ENCODE data around the gene HOXD8.

The HOXD8 gene

DNA sequence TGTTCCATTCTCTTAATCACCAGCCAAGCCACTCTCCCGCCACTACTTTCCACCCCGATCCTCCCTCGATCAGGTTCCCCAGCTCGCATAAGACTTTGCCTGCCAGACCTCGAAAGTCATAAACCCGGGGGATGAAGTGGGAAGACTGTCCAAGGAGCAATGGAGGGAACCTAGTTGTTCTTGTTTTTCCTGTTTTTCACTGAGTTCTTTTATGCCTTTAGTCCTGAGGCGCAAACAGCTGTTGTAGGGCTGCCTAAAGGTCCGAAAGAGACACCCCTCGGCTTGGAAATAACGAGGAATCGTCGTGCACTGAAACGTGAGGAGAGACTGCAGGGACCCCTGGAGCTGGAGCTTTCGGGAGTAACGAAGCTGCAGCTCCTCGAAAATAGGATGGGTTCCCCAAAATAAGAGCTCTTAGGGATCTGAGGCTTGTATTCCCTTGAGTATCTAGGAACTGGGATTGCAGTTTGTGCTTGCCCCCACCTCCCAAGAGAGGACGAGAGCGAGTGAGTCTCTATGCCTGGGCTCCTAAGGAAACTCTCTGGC, 31.6 kb upstream of the HOXD8 start:
- peak overlapping the region; percentile 47; the same call in 1 of the 2 replicates for H3K9ac ChIP-seq (ENCODE audit: low read length)
- H3K9me2 ChIP-seq (replicated peaks; ENCODE audit: insufficient read depth, low read length): no peaks in the 10 kb centered on the region
- no peaks in the 10 kb centered on the region for H3F3A ChIP-seq (ENCODE audit: insufficient read depth)
- no peaks in the 10 kb centered on the region for H3K9me3 ChIP-seq (ENCODE audit: insufficient read depth, low read length)
- H3K36me3 ChIP-seq (ENCODE audit: low read length): no peaks in the 10 kb centered on the region
- peak overlapping the region; percentile 67 for H3K4me2 ChIP-seq (ENCODE audit: low read depth, low read length, poor library complexity, severe bottlenecking)
- no peaks in the 10 kb centered on the region for H3K79me2 ChIP-seq (ENCODE audit: insufficient read depth, low read length)
- H3K27ac ChIP-seq (ENCODE audit: low read depth, low read length): no peak overlapping the region
- no peaks in the 10 kb centered on the region for H4K20me1 ChIP-seq (ENCODE audit: low read depth, low read length)
- H3K27me3 ChIP-seq (ENCODE audit: low read length): no peaks in the 10 kb centered on the region
- TF ChIP-seq, protein P1, sequence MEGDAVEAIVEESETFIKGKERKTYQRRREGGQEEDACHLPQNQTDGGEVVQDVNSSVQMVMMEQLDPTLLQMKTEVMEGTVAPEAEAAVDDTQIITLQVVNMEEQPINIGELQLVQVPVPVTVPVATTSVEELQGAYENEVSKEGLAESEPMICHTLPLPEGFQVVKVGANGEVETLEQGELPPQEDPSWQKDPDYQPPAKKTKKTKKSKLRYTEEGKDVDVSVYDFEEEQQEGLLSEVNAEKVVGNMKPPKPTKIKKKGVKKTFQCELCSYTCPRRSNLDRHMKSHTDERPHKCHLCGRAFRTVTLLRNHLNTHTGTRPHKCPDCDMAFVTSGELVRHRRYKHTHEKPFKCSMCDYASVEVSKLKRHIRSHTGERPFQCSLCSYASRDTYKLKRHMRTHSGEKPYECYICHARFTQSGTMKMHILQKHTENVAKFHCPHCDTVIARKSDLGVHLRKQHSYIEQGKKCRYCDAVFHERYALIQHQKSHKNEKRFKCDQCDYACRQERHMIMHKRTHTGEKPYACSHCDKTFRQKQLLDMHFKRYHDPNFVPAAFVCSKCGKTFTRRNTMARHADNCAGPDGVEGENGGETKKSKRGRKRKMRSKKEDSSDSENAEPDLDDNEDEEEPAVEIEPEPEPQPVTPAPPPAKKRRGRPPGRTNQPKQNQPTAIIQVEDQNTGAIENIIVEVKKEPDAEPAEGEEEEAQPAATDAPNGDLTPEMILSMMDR (IDR thresholded peaks at IDR 0.05; ENCODE audit: insufficient read depth, low read length, poor library complexity, severe bottlenecking): no peak
- no peak for TF ChIP-seq EZH2phosphoT487 (conservative IDR thresholded peaks at IDR 0.05; ENCODE audit: low read length)
- no peak overlapping the region for H3K4me3 ChIP-seq (ENCODE audit: insufficient read depth, low read length, poor library complexity, severe bottlenecking)
- no peak overlapping the region for H2AFZ ChIP-seq (ENCODE audit: low read depth, low read length, severe bottlenecking)

DNA sequence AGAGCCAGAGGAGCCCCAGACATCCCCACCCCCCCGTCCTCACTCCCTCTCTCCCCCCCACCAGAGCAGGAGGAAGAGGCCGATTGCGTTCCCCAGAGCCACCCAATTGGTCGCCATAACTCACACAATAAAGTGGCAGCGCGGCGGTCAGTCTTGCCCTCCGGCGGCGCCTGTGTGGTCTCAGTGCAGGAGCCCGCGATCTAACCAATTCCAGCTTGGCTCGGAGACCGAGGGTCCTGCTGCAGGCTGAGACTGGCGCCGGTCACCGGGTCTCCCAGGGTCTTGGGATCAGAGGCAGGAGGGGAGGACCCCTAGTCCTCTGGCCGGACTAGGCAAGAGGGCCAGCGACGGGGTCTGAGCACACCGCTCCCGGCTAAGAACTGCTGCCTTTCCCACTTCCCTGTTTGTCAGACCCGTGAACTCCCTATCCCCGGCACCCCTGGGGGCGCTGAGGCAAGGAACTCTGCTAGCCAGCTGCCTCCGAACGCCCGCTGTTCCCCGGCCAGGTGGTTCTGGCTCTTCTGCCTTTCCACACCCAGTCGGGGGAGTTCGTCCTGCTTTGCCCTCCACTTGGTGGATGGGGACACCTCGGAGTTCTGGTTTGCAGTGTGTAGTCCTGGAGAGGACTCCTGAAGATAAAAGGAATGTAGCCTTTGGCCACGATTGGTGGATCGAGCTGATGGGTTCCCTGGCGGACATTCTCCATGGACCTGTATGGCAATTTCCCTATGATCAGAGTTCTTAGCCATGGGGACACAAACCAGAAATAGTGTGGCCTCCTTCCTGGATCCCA, 30.9 kb upstream of the HOXD8 start:
- Histone ChIP-seq H3K9me2 (replicated peaks; ENCODE audit: insufficient read depth, low read length) (no peaks in the 10 kb centered on the region), H3F3A (ENCODE audit: insufficient read depth) (no peaks in the 10 kb centered on the region), H3K27ac (ENCODE audit: low read depth, low read length) (no peak overlapping the region), H3K9me3 (ENCODE audit: insufficient read depth, low read length) (no peaks in the 10 kb centered on the region), H4K20me1 (ENCODE audit: low read depth, low read length) (no peaks in the 10 kb centered on the region), H3K36me3 (ENCODE audit: low read length) (no peaks in the 10 kb centered on the region), H2AFZ (ENCODE audit: low read depth, low read length, severe bottlenecking) (no peak overlapping the region), H3K79me2 (ENCODE audit: insufficient read depth, low read length) (no peaks in the 10 kb centered on the region), H3K4me2 (ENCODE audit: low read depth, low read length, poor library complexity, severe bottlenecking) (no peak overlapping the region), H3K4me3 (ENCODE audit: insufficient read depth, low read length, poor library complexity, severe bottlenecking) (no peak overlapping the region), H3K27me3 (ENCODE audit: low read length) (no peaks in the 10 kb centered on the region), H3K9ac (ENCODE audit: low read length) (no peak overlapping the region)
- TF ChIP-seq, protein P1 (IDR thresholded peaks at IDR 0.05; ENCODE audit: insufficient read depth, low read length, poor library complexity, severe bottlenecking): no peak
- TF ChIP-seq EZH2phosphoT487 (conservative IDR thresholded peaks at IDR 0.05; ENCODE audit: low read length): no peak

DNA sequence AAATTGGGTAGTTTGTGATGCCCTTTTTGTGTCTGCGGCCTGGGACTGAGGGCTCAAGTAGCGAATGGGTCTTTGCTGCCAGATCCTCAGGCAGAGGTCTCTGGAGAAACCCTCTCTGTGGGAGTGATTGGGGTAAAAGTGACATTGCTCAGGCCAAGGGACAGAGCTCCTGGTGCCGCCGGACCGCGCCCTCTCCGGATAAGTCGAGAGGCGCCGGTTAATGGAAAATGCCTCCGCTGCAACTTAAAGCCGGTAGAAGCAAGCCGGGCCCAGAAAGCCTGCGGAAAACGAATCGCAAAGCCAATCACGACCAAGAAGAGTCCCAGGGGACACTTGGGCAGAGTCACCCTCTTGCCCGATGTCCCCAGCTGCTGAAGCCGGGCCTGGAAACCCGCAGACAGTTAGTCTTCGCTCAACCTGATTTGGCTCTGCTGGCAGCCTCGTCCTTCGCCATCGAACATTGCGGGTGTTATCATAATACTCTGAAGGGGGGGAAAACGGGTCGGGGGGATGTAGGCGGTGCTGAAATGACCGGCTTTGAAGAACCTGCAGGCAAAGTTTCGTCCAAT, 30.3 kb upstream of the HOXD8 start:
- Histone ChIP-seq H3K79me2 (ENCODE audit: insufficient read depth, low read length) (no peaks in the 10 kb centered on the region), H3F3A (ENCODE audit: insufficient read depth) (no peaks in the 10 kb centered on the region), H3K4me2 (ENCODE audit: low read depth, low read length, poor library complexity, severe bottlenecking) (no peak overlapping the region), H3K9ac (ENCODE audit: low read length) (no peak overlapping the region), H3K9me3 (ENCODE audit: insufficient read depth, low read length) (no peaks in the 10 kb centered on the region), H3K4me3 (ENCODE audit: insufficient read depth, low read length, poor library complexity, severe bottlenecking) (no peak overlapping the region), H3K36me3 (ENCODE audit: low read length) (no peaks in the 10 kb centered on the region), H4K20me1 (ENCODE audit: low read depth, low read length) (no peaks in the 10 kb centered on the region), H3K27ac (ENCODE audit: low read depth, low read length) (no peak overlapping the region), H3K9me2 (replicated peaks; ENCODE audit: insufficient read depth, low read length) (no peaks in the 10 kb centered on the region), H3K27me3 (ENCODE audit: low read length) (no peaks in the 10 kb centered on the region), H2AFZ (ENCODE audit: low read depth, low read length, severe bottlenecking) (no peak overlapping the region)
- no peak for TF ChIP-seq EZH2phosphoT487 (conservative IDR thresholded peaks at IDR 0.05; ENCODE audit: low read length)
- TF ChIP-seq, protein P1 (IDR thresholded peaks at IDR 0.05; ENCODE audit: insufficient read depth, low read length, poor library complexity, severe bottlenecking): no peak
